HL-60 (cell line): ENCODE data around the gene MANSC4.

ENCODE experiments used
- CTCF ChIP-seq: IDR thresholded peaks from one replicate; pipeline ENCODE4 v1.5.1; 2011; ENCODE audit warnings: low read length, control low read depth, inconsistent platforms; ENCODE audit not compliant: insufficient read depth
- GABPA ChIP-seq: IDR thresholded peaks from 2 replicates; pipeline ENCODE4 v1.6.1; 2012; ENCODE audit warnings: low read depth
- POLR2AphosphoS5 ChIP-seq: IDR thresholded peaks from 2 replicates; pipeline ENCODE4 v1.6.1; 2012; ENCODE audit warnings: low read depth
- REST ChIP-seq: IDR thresholded peaks from 2 replicates; pipeline ENCODE4 v1.6.1; 2012; ENCODE audit warnings: low read depth; ENCODE audit not compliant: insufficient replicate concordance
- SPI1 ChIP-seq: IDR thresholded peaks from 2 replicates; pipeline ENCODE4 v1.6.1; 2012; ENCODE audit warnings: low read depth, mild to moderate bottlenecking, borderline replicate concordance

- TF ChIP-seq CTCF (no peak), POLR2AphosphoS5 (no peak), GABPA (no peak), REST (no peak), SPI1 (no peak)
These were observed 1.6 kb upstream of the MANSC4 start for GRCh38 chr12:27781680-27782079.
